DND-41 (cell line): ENCODE measurements around the gene ADD1.

Source experiments
- EZH2 ChIP-seq: IDR thresholded peaks from 3 replicates; pipeline ENCODE4 v1.6.1; 2012; ENCODE audit warnings: borderline replicate concordance, low read depth, mild to moderate bottlenecking, moderate library complexity, low read length, inconsistent platforms; ENCODE audit not compliant: severe bottlenecking
- TF ChIP-seq, protein P1 (sequence below): IDR thresholded peaks from 2 replicates; pipeline ENCODE4 v1.5.1; 2012; ENCODE audit warnings: borderline replicate concordance, low read length, moderate library complexity, mild to moderate bottlenecking; ENCODE audit not compliant: poor library complexity, severe bottlenecking; ENCODE audit errors: extremely low read depth

DNA sequence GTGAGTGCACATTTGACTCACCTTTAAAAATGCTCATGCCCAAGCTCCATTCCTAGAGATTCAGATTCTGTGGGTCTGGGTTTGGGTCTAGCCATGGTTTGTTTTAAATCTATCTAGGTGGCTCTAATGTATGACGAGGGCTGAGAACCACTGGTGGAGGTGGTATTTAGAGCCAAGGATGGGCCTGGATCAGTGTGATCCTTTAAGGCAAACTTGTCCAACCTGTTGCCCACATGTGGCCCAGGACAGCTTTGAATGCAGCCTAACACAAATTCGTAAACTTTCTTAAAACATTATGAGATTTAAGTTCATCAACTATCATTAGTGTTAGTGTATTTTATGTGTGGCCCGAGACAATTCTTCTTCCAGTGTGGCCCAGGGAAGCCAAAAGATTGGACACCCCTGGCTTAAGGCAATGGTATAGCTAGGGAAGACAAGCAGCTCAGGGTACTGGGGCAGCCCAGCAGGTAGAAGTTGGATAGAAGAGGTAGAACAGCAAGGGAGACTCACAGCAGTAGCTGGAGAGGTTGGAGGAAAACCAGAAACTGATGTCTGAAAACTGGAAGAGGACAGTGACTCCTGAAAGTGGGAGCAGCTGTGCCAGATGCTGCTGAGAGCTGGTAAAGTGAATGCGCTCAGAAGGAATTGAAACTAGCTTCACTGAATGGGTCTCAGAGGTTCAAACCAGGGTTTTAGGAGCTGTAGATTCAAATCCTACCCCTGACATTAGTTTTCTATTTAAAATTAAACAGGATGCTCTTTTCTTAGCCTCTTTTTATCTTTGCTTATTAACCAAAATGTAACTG, 18.2 kb downstream of the ADD1 start:
- TF ChIP-seq, protein P1, sequence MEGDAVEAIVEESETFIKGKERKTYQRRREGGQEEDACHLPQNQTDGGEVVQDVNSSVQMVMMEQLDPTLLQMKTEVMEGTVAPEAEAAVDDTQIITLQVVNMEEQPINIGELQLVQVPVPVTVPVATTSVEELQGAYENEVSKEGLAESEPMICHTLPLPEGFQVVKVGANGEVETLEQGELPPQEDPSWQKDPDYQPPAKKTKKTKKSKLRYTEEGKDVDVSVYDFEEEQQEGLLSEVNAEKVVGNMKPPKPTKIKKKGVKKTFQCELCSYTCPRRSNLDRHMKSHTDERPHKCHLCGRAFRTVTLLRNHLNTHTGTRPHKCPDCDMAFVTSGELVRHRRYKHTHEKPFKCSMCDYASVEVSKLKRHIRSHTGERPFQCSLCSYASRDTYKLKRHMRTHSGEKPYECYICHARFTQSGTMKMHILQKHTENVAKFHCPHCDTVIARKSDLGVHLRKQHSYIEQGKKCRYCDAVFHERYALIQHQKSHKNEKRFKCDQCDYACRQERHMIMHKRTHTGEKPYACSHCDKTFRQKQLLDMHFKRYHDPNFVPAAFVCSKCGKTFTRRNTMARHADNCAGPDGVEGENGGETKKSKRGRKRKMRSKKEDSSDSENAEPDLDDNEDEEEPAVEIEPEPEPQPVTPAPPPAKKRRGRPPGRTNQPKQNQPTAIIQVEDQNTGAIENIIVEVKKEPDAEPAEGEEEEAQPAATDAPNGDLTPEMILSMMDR: no peak
- no peak for TF ChIP-seq EZH2
